Measurements from ENCODE around the gene JMJD1C. TPM values are rescaled to one million over a fixed set of nuclear protein-coding genes. Genes with fewer than 3 reads are reported as not detected.

JMJD1C gene
- total RNA-seq, 6 experiments from 2014 or later = 29.6 to 53.3 (median 38.2) TPM

DNA sequence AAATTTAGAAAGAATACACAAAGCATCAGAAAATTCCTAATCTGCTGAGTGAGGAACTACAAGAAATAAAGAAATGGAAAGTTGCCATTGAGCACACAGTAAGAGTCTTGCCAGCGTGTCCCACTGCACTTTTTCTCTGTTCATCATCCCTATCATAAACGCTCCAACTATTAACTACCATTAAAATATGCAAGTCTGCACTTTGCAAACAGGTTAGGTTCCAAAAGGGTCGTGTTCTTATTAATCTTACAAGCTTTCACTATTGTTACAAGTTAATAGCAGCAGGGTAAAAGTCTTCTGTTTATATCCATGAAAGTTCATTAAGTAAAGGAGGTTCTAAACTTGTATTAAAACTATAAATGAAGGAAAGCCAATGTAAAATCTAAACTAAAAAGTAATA lies 5.2 kb upstream of the JMJD1C start:
- DNase-seq (no peak), ATAC-seq (no peak)
- Histone ChIP-seq H3K4me3 (no peak overlapping the region), H3K4me1 (no peaks in the 10 kb centered on the region), H3K36me3 (no peaks in the 10 kb centered on the region), H3K9me3 (no peaks in the 10 kb centered on the region), H3K27ac (no peak overlapping the region), H3K27me3 (no peaks in the 10 kb centered on the region)
- WGBS (ENCODE audit: insufficient coverage, low coverage, low lambda C conversion rate, missing lambda C conversion rate) = 74% methylated on average over 3 of the region's 3 CpGs
- TF ChIP-seq, protein P1, sequence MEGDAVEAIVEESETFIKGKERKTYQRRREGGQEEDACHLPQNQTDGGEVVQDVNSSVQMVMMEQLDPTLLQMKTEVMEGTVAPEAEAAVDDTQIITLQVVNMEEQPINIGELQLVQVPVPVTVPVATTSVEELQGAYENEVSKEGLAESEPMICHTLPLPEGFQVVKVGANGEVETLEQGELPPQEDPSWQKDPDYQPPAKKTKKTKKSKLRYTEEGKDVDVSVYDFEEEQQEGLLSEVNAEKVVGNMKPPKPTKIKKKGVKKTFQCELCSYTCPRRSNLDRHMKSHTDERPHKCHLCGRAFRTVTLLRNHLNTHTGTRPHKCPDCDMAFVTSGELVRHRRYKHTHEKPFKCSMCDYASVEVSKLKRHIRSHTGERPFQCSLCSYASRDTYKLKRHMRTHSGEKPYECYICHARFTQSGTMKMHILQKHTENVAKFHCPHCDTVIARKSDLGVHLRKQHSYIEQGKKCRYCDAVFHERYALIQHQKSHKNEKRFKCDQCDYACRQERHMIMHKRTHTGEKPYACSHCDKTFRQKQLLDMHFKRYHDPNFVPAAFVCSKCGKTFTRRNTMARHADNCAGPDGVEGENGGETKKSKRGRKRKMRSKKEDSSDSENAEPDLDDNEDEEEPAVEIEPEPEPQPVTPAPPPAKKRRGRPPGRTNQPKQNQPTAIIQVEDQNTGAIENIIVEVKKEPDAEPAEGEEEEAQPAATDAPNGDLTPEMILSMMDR (IDR thresholded peaks at IDR 0.05) = no peak
- TF ChIP-seq POLR2A (IDR thresholded peaks at IDR 0.05) = no peak
- intact Hi-C loops (cut with DNase I) = no loop called here

DNA sequence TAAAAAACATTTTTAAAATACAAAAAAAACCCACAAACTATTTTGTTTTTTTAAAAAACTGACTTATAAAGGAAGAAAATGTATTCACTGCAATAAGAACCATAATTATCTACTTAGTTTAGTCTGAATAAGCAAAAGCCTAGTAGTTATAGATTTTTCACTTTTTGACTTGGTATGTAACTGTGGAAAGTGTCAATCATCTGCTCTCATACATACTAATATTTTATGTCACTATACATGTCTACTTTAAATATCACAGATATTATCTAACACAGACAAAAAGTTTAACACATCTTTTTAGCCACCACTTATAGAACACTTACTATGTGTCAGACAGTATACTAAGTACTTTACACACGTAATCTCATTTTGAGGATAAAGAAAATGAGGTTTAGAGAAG lies 3.2 kb upstream of the JMJD1C start:
- Histone ChIP-seq H3K27me3 (no peaks in the 10 kb centered on the region), H3K9me3 (no peaks in the 10 kb centered on the region), H3K36me3 (no peaks in the 10 kb centered on the region), H3K4me3 (no peak overlapping the region), H3K4me1 (peaks cover 0 to 8% (median 0%) of the 10 kb centered on the region in 4 donors), H3K27ac (no peak overlapping the region)
- ATAC-seq (no peak), DNase-seq (no peak)
- 94% methylated on average over 1 of the region's 1 CpG for WGBS (ENCODE audit: insufficient coverage, low coverage, low lambda C conversion rate, missing lambda C conversion rate)
- intact Hi-C loops (cut with DNase I) = no loop called here
- TF ChIP-seq, protein P1 (IDR thresholded peaks at IDR 0.05) = no peak
- no peak for TF ChIP-seq POLR2A (IDR thresholded peaks at IDR 0.05)

DNA sequence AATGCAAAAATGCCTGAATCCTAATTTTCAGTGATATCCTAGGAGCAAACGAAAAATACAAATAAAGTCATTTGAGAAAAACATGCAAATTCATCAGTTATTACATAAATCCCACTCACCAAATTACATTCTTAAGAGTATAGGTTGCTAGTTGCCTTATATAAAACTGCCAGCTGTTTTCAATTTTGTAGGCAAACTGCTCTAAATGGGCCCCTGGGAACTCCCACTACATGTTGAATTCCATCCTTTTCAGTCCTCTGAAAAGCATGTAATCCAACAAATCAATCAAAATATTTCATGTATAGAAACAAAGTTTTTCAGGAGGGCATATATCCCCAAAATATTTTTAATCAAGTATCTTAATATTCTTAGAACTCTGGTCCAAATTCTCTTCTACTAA lies 2.1 kb upstream of the JMJD1C start:
- intact Hi-C loops (cut with DNase I) = no loop called here
- TF ChIP-seq, protein P1 (IDR thresholded peaks at IDR 0.05) = no peak
- no peak for TF ChIP-seq POLR2A (IDR thresholded peaks at IDR 0.05)
- Histone ChIP-seq H3K9me3 (no peaks in the 10 kb centered on the region), H3K27me3 (no peaks in the 10 kb centered on the region), H3K4me1 (peaks cover 0 to 9% (median 0%) of the 10 kb centered on the region in 4 donors), H3K27ac (no peak overlapping the region), H3K4me3 (no peak overlapping the region), H3K36me3 (no peaks in the 10 kb centered on the region)
- ATAC-seq = no peak
- no peak for DNase-seq
- 85% methylated on average over 1 of the region's 1 CpG for WGBS (ENCODE audit: insufficient coverage, low coverage, low lambda C conversion rate, missing lambda C conversion rate)

DNA sequence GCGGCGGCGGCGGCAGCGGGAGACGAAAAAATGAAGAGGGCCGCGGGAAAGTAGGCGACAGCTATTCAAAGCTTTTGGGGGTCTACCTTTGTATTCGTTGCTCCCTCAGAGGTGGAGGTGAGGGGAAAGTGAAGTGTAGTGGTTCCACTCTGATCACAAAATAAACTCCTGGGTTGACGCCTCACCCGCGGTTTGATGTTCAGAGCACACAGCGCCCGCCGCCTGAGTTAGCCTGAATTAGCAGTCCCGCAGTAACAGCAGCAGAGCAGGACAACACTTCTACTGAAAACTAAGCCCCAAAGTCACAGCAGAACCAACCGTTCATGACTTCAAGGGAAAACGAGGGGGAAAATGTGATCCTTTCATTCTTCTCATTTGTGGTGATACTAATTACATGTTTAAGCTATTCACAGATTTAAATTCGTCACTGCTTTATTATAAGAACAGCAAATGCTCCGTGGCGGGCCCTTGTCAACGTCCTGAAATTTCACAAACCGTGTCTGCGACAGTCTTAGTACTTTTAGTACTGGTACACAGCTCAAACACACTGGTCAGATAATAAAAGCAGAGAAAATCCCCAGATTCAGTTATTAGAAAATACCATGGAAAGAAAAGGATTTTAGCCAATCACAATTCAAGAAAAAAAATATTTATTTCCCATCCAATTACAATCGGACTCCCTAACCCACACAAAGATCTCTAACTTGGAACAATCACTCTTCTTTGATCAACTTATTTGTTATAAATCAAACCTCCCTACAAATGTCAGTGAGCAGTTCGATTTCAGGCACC lies 563 bp upstream of the JMJD1C start:
- TF ChIP-seq, protein P1 (IDR thresholded peaks at IDR 0.05) = no peak
- TF ChIP-seq POLR2A (IDR thresholded peaks at IDR 0.05) = no peak
- intact Hi-C loops (cut with DNase I) = no loop called here
- peak overlapping the region; percentile 78 to 84 (median 80) for H3K4me3 ChIP-seq
- WGBS (ENCODE audit: insufficient coverage, low coverage, low lambda C conversion rate, missing lambda C conversion rate) = 8% methylated on average over 17 of the region's 27 CpGs
- H3K9me3 ChIP-seq = no peaks in the 10 kb centered on the region
- peak overlapping the region; percentile 84 to 90 (median 86) for H3K27ac ChIP-seq
- ATAC-seq (peak; percentile 61 to 72 (median 64)), DNase-seq (peak; percentile 64 to 70 (median 67))
- no peaks in the 10 kb centered on the region for H3K36me3 ChIP-seq
- H3K27me3 ChIP-seq = no peaks in the 10 kb centered on the region
- peaks cover 0 to 9% (median 0%) of the 10 kb centered on the region in 4 donors for H3K4me1 ChIP-seq
